H9 (cell line): ENCODE data around the gene NKD2. TPM values are rescaled to one million over a fixed set of nuclear protein-coding genes. Genes with fewer than 3 reads are reported as not detected.

ENCODE experiments used
- DNase-seq: peaks from one replicate; pipeline ENCODE4 v3.0.0-alpha.2; 2017
- H2AFZ ChIP-seq: one replicate; pipeline ENCODE4 v1.6.1; 2013; ENCODE audit warnings: mild to moderate bottlenecking, low read length, control low read depth, moderate library complexity
- H2AK5ac ChIP-seq: 2 replicates; pipeline ENCODE4 v1.6.1; 2013; ENCODE audit warnings: low read length, control low read depth, mixed read lengths; ENCODE audit not compliant: insufficient read length
- H2BK120ac ChIP-seq: one replicate; pipeline ENCODE4 v1.6.1; 2013; ENCODE audit warnings: low read depth, mild to moderate bottlenecking, low read length, control low read depth, inconsistent platforms; ENCODE audit not compliant: poor library complexity, severe bottlenecking
- H2BK12ac ChIP-seq: 2 replicates; pipeline ENCODE4 v1.6.1; 2013; ENCODE audit warnings: low read length, control low read depth, mixed read lengths, low read depth; ENCODE audit not compliant: insufficient read length
- H2BK15ac ChIP-seq: 2 replicates; pipeline ENCODE4 v1.6.1; 2013; ENCODE audit warnings: low read depth, low read length, control low read depth
- H2BK20ac ChIP-seq: one replicate; pipeline ENCODE4 v1.6.1; 2013; ENCODE audit warnings: low read depth, mild to moderate bottlenecking, low read length, control low read depth, inconsistent platforms; ENCODE audit not compliant: poor library complexity, severe bottlenecking
- H2BK5ac ChIP-seq: 2 replicates; pipeline ENCODE4 v1.6.1; 2013; ENCODE audit warnings: low read length, control low read depth, mixed read lengths; ENCODE audit not compliant: insufficient read length
- H3K14ac ChIP-seq: 2 replicates; pipeline ENCODE4 v1.6.1; 2013; ENCODE audit warnings: low read length, control low read depth; ENCODE audit not compliant: insufficient read depth
- H3K18ac ChIP-seq: 2 replicates; pipeline ENCODE4 v1.6.1; 2013; ENCODE audit warnings: low read depth, mild to moderate bottlenecking, mixed read lengths, low read length, control low read depth; ENCODE audit not compliant: insufficient read length
- H3K23ac ChIP-seq: 2 replicates; pipeline ENCODE4 v1.6.1; 2013; ENCODE audit warnings: low read length, control low read depth, mixed read lengths, low read depth; ENCODE audit not compliant: insufficient read length
- H3K23me2 ChIP-seq: 2 replicates; pipeline ENCODE4 v1.6.1; 2013; ENCODE audit warnings: low read depth, mild to moderate bottlenecking, mixed read lengths, low read length, control low read depth; ENCODE audit not compliant: insufficient read length, poor library complexity, severe bottlenecking
- H3K27ac ChIP-seq: 2 replicates; pipeline ENCODE4 v1.5.1; 2013; ENCODE audit warnings: low read length, control low read depth, mixed read lengths, low read depth; ENCODE audit not compliant: insufficient read length
- H3K27me3 ChIP-seq: 2 replicates; pipeline ENCODE4 v1.6.1; 2013; ENCODE audit warnings: low read length, control low read depth, inconsistent platforms; ENCODE audit not compliant: insufficient read depth
- H3K4ac ChIP-seq: 2 replicates; pipeline ENCODE4 v1.6.1; 2013; ENCODE audit warnings: low read depth, mild to moderate bottlenecking, control low read depth, inconsistent platforms, low read length, moderate library complexity
- H3K4me1 ChIP-seq: 2 replicates; pipeline ENCODE4 v1.6.1; 2013; ENCODE audit warnings: low read length, control low read depth, inconsistent platforms; ENCODE audit not compliant: insufficient read depth
- H3K4me2 ChIP-seq: 2 replicates; pipeline ENCODE4 v1.6.1; 2013; ENCODE audit warnings: low read length, control low read depth, mixed read lengths; ENCODE audit not compliant: insufficient read length, insufficient read depth
- H3K56ac ChIP-seq: 2 replicates; pipeline ENCODE4 v1.6.1; 2013; ENCODE audit warnings: low read depth, mild to moderate bottlenecking, mixed read lengths, low read length, control low read depth; ENCODE audit not compliant: insufficient read length
- H3K79me1 ChIP-seq: 2 replicates; pipeline ENCODE4 v1.6.1; 2013; ENCODE audit warnings: low read depth, mild to moderate bottlenecking, moderate library complexity, low read length, control low read depth, inconsistent platforms; ENCODE audit not compliant: insufficient read depth, poor library complexity, severe bottlenecking
- H3K79me2 ChIP-seq: 2 replicates; pipeline ENCODE4 v1.6.1; 2013; ENCODE audit warnings: low read length, control low read depth, inconsistent platforms; ENCODE audit not compliant: insufficient read depth
- H3K9ac ChIP-seq: 2 replicates; pipeline ENCODE4 v1.6.1; 2013; ENCODE audit warnings: low read length, control low read depth, mixed read lengths; ENCODE audit not compliant: insufficient read length; ENCODE audit errors: extremely low read depth
- H3K9me3 ChIP-seq: one replicate; pipeline ENCODE4 v1.6.1; 2013; ENCODE audit warnings: low read depth, low read length, inconsistent platforms; ENCODE audit not compliant: control insufficient read depth
- H3T11ph ChIP-seq: one replicate; pipeline ENCODE4 v1.6.1; 2013; ENCODE audit warnings: mild to moderate bottlenecking, low read length, control low read depth, inconsistent platforms
- H4K20me1 ChIP-seq: one replicate; pipeline ENCODE4 v1.6.1; 2013; ENCODE audit not compliant: control insufficient read depth, insufficient read length, insufficient read depth
- H4K5ac ChIP-seq: 2 replicates; pipeline ENCODE4 v1.6.1; 2013; ENCODE audit warnings: low read depth, mild to moderate bottlenecking, mixed read lengths, low read length, control low read depth; ENCODE audit not compliant: insufficient read length
- H4K8ac ChIP-seq: replicated peaks from 2 replicates; pipeline ENCODE4 v1.6.1; 2013; ENCODE audit warnings: low read length, control low read depth, mixed read lengths, low read depth; ENCODE audit not compliant: insufficient read length
- H4K91ac ChIP-seq: 2 replicates; pipeline ENCODE4 v1.6.1; 2013; ENCODE audit warnings: low read depth, mild to moderate bottlenecking, moderate library complexity, mixed read lengths, low read length, control low read depth; ENCODE audit not compliant: insufficient read length
- H3K27ac Mint-ChIP-seq, 3 experiments: 2 replicates in 2 of 3; 3 replicates in 1 of 3; pipeline ENCODE4 v1.8.0; 2020 to 2021; ENCODE audit warnings: mixed read lengths in 3 of 3, mild to moderate bottlenecking in 1 of 3, moderate library complexity in 1 of 3
- H3K27me3 Mint-ChIP-seq: 2 replicates; pipeline ENCODE4 v1.8.0; 2021; ENCODE audit warnings: low read depth, mild to moderate bottlenecking, moderate library complexity, mixed read lengths
- H3K36me3 Mint-ChIP-seq, 3 experiments: 2 replicates in 2 of 3; 3 replicates in 1 of 3; pipeline ENCODE4 v1.8.0; 2020 to 2021; ENCODE audit warnings: low read depth in 3 of 3, mixed read lengths in 3 of 3; ENCODE audit not compliant: insufficient read depth in 1 of 3
- H3K4me1 Mint-ChIP-seq, 2 experiments: 2 replicates each; pipeline ENCODE4 v1.8.0; 2020; ENCODE audit warnings: mixed read lengths in 2 of 2
- H3K4me3 Mint-ChIP-seq, 2 experiments: 2 replicates in 1 of 2; 3 replicates in 1 of 2; pipeline ENCODE4 v1.8.0; 2020 to 2021; ENCODE audit warnings: mild to moderate bottlenecking in 2 of 2, mixed read lengths in 2 of 2, moderate library complexity in 1 of 2
- H3K9me3 Mint-ChIP-seq, 2 experiments: 2 replicates in 1 of 2; 3 replicates in 1 of 2; pipeline ENCODE4 v1.8.0; 2020; ENCODE audit warnings: mild to moderate bottlenecking in 2 of 2, mixed read lengths in 2 of 2, moderate library complexity in 1 of 2
- WGBS: extraction: QIAGEN DNeasy Blood & Tissue Kit; methylation state at CpG from one replicate; pipeline ENCODE4 v1.1.7; 2013; ENCODE audit warnings: missing lambda C conversion rate, low lambda C conversion rate, mixed read lengths; ENCODE audit not compliant: insufficient read length; ENCODE audit errors: extremely low coverage; 5-methylcytosine and 5-hydroxymethylcytosine counted together
- total RNA-seq: library from RNA; stranded (reverse); gene quantifications from 2 replicates; pipeline ENCODE4 v1.2.1, GENCODE V29; 2021
- TF ChIP-seq, protein P1 (sequence below): fragments of 200-600 bp; sonication (generic); conservative IDR thresholded peaks from 3 replicates; pipeline ENCODE4 v1.8.0; 2021; ENCODE audit warnings: antibody characterized with exemption, mild to moderate bottlenecking

The NKD2 gene
- total RNA-seq, 1 experiment from 2014 or later: 7.3 TPM

DNA sequence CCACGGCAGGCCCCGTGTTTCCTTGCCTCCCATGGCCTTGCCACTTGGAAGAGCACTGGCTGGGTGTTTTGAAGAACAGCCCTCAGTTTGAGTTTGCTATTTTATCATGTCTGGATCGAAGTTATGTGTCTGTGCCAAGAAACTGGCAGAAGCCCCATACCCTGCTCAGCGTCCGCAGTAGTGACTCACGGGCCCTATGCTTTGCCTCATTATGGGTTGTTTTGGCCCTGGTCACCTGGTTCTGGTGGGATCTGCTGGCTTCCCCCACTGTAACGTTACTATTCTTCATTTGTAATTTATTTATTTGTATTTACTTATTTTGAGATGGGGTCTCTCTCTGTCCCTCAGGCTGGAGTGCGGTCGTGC is 42.3 kb upstream of the NKD2 start:
- no peak for DNase-seq

More for the DNA sequence above, 42.3 kb upstream of the NKD2 start:
- H2AFZ ChIP-seq: no peak overlapping the region
- H3K4me2 ChIP-seq: no peak overlapping the region
- H2AK5ac ChIP-seq: no peak overlapping the region
- TF ChIP-seq, protein P1, sequence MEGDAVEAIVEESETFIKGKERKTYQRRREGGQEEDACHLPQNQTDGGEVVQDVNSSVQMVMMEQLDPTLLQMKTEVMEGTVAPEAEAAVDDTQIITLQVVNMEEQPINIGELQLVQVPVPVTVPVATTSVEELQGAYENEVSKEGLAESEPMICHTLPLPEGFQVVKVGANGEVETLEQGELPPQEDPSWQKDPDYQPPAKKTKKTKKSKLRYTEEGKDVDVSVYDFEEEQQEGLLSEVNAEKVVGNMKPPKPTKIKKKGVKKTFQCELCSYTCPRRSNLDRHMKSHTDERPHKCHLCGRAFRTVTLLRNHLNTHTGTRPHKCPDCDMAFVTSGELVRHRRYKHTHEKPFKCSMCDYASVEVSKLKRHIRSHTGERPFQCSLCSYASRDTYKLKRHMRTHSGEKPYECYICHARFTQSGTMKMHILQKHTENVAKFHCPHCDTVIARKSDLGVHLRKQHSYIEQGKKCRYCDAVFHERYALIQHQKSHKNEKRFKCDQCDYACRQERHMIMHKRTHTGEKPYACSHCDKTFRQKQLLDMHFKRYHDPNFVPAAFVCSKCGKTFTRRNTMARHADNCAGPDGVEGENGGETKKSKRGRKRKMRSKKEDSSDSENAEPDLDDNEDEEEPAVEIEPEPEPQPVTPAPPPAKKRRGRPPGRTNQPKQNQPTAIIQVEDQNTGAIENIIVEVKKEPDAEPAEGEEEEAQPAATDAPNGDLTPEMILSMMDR: no peak
- no peaks in the 10 kb centered on the region for H4K20me1 ChIP-seq
- H3K9me3 ChIP-seq: no peaks in the 10 kb centered on the region
- no peaks in the 10 kb centered on the region for H3K79me1 ChIP-seq
- no peak overlapping the region for H2BK120ac ChIP-seq
- H3K4me1 Mint-ChIP-seq: no peaks in the 10 kb centered on the region
- H3K56ac ChIP-seq: no peak overlapping the region
- H3K9me3 Mint-ChIP-seq: peaks cover 0 to 4% of the 10 kb centered on the region in 2 experiments; a peak in 2 of 5 replicates
- no peak overlapping the region for H3K14ac ChIP-seq
- H4K8ac ChIP-seq: no peak overlapping the region
- H3K4me3 Mint-ChIP-seq: no peak overlapping the region
- no peaks in the 10 kb centered on the region for H3K4me1 ChIP-seq
- no peak overlapping the region for H2BK20ac ChIP-seq
- no peak overlapping the region for H3T11ph ChIP-seq
- H3K9ac ChIP-seq: no peak overlapping the region
- no peaks in the 10 kb centered on the region for H3K23me2 ChIP-seq
- H3K4ac ChIP-seq: no peak overlapping the region
- no peak overlapping the region for H2BK15ac ChIP-seq
- no peaks in the 10 kb centered on the region for H3K27me3 ChIP-seq
- H3K27me3 Mint-ChIP-seq: peaks cover 32% of the 10 kb centered on the region
- H3K18ac ChIP-seq: no peak overlapping the region
- H3K36me3 Mint-ChIP-seq: no peaks in the 10 kb centered on the region; a peak in 1 of 7 replicates
- H3K79me2 ChIP-seq: no peaks in the 10 kb centered on the region
- no peak overlapping the region for H4K5ac ChIP-seq
- no peak overlapping the region for H2BK5ac ChIP-seq
- WGBS: no CpG with 5 or more reads among the region's 9 CpGs
- no peak overlapping the region for H3K23ac ChIP-seq
- no peak overlapping the region for H3K27ac Mint-ChIP-seq
- H4K91ac ChIP-seq: no peak overlapping the region
- H2BK12ac ChIP-seq: no peak overlapping the region
- H3K27ac ChIP-seq: no peak overlapping the region
